PC-9 (cell line): ENCODE data around the gene ADARB2.

Experiments used
- CTCF ChIP-seq: fragments of 200-600 bp; sonication (generic); conservative IDR thresholded peaks from 2 replicates; pipeline ENCODE4 v1.6.1; 2017; ENCODE audit warnings: mixed run types, antibody characterized with exemption, mild to moderate bottlenecking, moderate library complexity
- EZH2 ChIP-seq: fragments of 200-600 bp; sonication (generic); IDR thresholded peaks from 2 replicates; pipeline ENCODE4 v1.8.0; 2017; ENCODE audit warnings: antibody characterized with exemption, low read depth

GRCh38 chr10:1452777-1453176, 284.5 kb downstream of the ADARB2 start:
- no peak for TF ChIP-seq EZH2
- no peak for TF ChIP-seq CTCF
